ENCODE data around the gene VWA1. TPM values are rescaled to one million over a fixed set of nuclear protein-coding genes. Genes with fewer than 3 reads are reported as not detected.
"Not testable (repeated sequence)": the region's sequence is repeated elsewhere in the genome, so short reads cannot be mapped to it uniquely, and the experiment has no call there.

Gene VWA1
- total RNA-seq, 6 experiments from 2014 or later, result 39.5 to 195 (median 78.7) TPM

GRCh38 chr1:1399872-1400575 lies 35.5 kb upstream of the VWA1 start:
- Histone ChIP-seq H3K4me1 (peaks cover 0 to 45% (median 10%) of the 10 kb centered on the region in 4 donors), H3K36me3 (peaks cover 0 to 58% (median 15%) of the 10 kb centered on the region in 4 donors), H3K27me3 (no peaks in the 10 kb centered on the region), H3K9me3 (no peaks in the 10 kb centered on the region), H3K27ac (peak overlapping the region; percentile 58 to 81 (median 76)), H3K4me3 (peak overlapping the region; percentile 99 to 100 (median 100))
- ATAC-seq, result peak in 2 of 4 donors; percentile 1 to 2
- WGBS (ENCODE audit: insufficient coverage, low coverage, low lambda C conversion rate, missing lambda C conversion rate), result 4% methylated on average over 13 of the region's 34 CpGs
- TF ChIP-seq POLR2A (IDR thresholded peaks at IDR 0.05) (no peak), CTCF (IDR thresholded peaks at IDR 0.05) (no peak)
- intact Hi-C loops (cut with DNase I), result no loop called here
- no peak for DNase-seq

- H3K4me3 ChIP-seq, result peak overlapping the region; percentile 99 to 100 (median 100)
- H3K4me1 ChIP-seq, result peaks cover 0 to 53% (median 14%) of the 10 kb centered on the region in 4 donors
- intact Hi-C loops (cut with DNase I), result no loop called here
- no peaks in the 10 kb centered on the region for H3K27me3 ChIP-seq
- no peaks in the 10 kb centered on the region for H3K9me3 ChIP-seq
- peak overlapping the region; percentile 58 to 81 (median 76) for H3K27ac ChIP-seq
- peak; percentile 84 to 94 (median 93) for DNase-seq
- peaks cover 0 to 58% (median 12%) of the 10 kb centered on the region in 4 donors for H3K36me3 ChIP-seq
- WGBS (ENCODE audit: insufficient coverage, low coverage, low lambda C conversion rate, missing lambda C conversion rate), result 26% methylated on average over 21 of the region's 22 CpGs
- TF ChIP-seq POLR2A (IDR thresholded peaks at IDR 0.05) (peak; percentile 48), CTCF (IDR thresholded peaks at IDR 0.05) (peak in 1 of 4 donors; percentile 6)
- ATAC-seq, result peak; percentile 68 to 78 (median 72)
Measured at GRCh38 chr1:1400576-1401456, 34.7 kb upstream of the VWA1 start.

- Histone ChIP-seq H3K27me3 (no peaks in the 10 kb centered on the region), H3K36me3 (peaks cover 0 to 50% (median 12%) of the 10 kb centered on the region in 4 donors), H3K27ac (peak overlapping the region in 2 of 3 donors; percentile 76 to 81), H3K4me1 (peaks cover 0 to 59% (median 17%) of the 10 kb centered on the region in 4 donors), H3K4me3 (peak overlapping the region; percentile 99 to 100 (median 100)), H3K9me3 (no peaks in the 10 kb centered on the region)
- intact Hi-C loops (cut with DNase I), result no loop called here
- ATAC-seq (no peak), DNase-seq (no peak)
- 53% methylated on average over 6 of the region's 7 CpGs for WGBS (ENCODE audit: insufficient coverage, low coverage, low lambda C conversion rate, missing lambda C conversion rate)
- TF ChIP-seq POLR2A (IDR thresholded peaks at IDR 0.05), result no peak
- no peak for TF ChIP-seq CTCF (IDR thresholded peaks at IDR 0.05)
Measured at GRCh38 chr1:1401457-1402010, 34.0 kb upstream of the VWA1 start.

- intact Hi-C loops (cut with DNase I), result no loop called here
- peak overlapping the region in 1 of 3 donors; percentile 81 for H3K27ac ChIP-seq
- peaks cover 0 to 43% (median 9%) of the 10 kb centered on the region in 4 donors for H3K36me3 ChIP-seq
- ATAC-seq, result peak in 1 of 4 donors; percentile 5
- no peaks in the 10 kb centered on the region for H3K27me3 ChIP-seq
- DNase-seq, result peak in 1 of 3 donors; percentile 42
- peak overlapping the region in 2 of 3 donors; percentile 99 to 100 for H3K4me3 ChIP-seq
- no peaks in the 10 kb centered on the region for H3K9me3 ChIP-seq
- H3K4me1 ChIP-seq, result peaks cover 0 to 59% (median 17%) of the 10 kb centered on the region in 4 donors
- 32% methylated on average over 13 of the region's 20 CpGs for whole genome bisulfite sequencing (ENCODE audit: insufficient coverage, low coverage, low lambda C conversion rate, missing lambda C conversion rate)
- TF ChIP-seq CTCF (IDR thresholded peaks at IDR 0.05), result peak; percentile 35 to 57 (median 46)
- TF ChIP-seq POLR2A (IDR thresholded peaks at IDR 0.05), result no peak
Measured at GRCh38 chr1:1402072-1402900, 33.2 kb upstream of the VWA1 start.

GRCh38 chr1:1402901-1403392 lies 32.5 kb upstream of the VWA1 start:
- 77% methylated on average over 8 of the region's 9 CpGs for WGBS (ENCODE audit: insufficient coverage, low coverage, low lambda C conversion rate, missing lambda C conversion rate)
- H3K27me3 ChIP-seq; H3K4me3 ChIP-seq; ATAC-seq; H3K27ac ChIP-seq; intact Hi-C loops (cut with DNase I); H3K9me3 ChIP-seq; DNase-seq: not testable (repeated sequence)
- peaks cover 0 to 36% (median 7%) of the 10 kb centered on the region in 4 donors for H3K36me3 ChIP-seq
- H3K4me1 ChIP-seq, result peaks cover 0 to 56% (median 15%) of the 10 kb centered on the region in 4 donors
